ENCODE results near the gene FOXO1. TPM values are rescaled to one million over a fixed set of nuclear protein-coding genes. Genes with fewer than 3 reads are reported as not detected.

FOXO1 gene
- total RNA-seq, 1 donor from 2014 or later = 10.4 TPM

DNA sequence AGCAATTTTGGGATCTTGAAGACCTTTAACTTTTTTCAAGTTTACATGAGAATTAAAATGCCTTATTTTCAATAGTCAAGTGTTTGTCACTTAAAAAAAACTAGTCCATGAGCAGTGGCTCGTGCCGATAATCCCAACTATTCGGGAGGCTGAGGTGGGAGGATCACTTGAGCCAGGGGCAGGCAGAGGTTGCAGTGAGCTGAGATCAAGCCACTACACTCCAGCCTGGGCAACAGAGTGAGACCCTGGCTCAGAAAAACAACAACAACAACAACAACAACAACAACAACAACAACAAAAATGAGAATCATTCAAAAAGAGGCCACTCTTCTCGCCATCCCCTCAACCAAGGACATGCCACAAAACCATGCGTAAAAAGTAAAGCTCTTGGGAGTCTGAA lies 5.7 kb downstream of the FOXO1 start:
- Histone ChIP-seq H3K4me2 (ENCODE audit: low read length) (no peak overlapping the region), H3K27ac (ENCODE audit: low read depth, low read length) (no peak overlapping the region), H3K36me3 (ENCODE audit: insufficient read depth, low read length) (no peaks in the 10 kb centered on the region), H3K4me1 (ENCODE audit: insufficient read depth, low read length) (peaks cover 23% of the 10 kb centered on the region), H2AFZ (ENCODE audit: low read depth, low read length) (no peak overlapping the region), H4K20me1 (ENCODE audit: insufficient read depth, low read length) (peaks cover 27% of the 10 kb centered on the region), H3K9me3 (ENCODE audit: insufficient read depth, low read depth, low read length) (no peaks in the 10 kb centered on the region), H3K27me3 (ENCODE audit: insufficient read depth, low read length) (no peaks in the 10 kb centered on the region), H3K9ac (ENCODE audit: low read length) (no peak overlapping the region), H3K79me2 (ENCODE audit: insufficient read depth, low read length) (peaks cover 43% of the 10 kb centered on the region), H3K4me3 (ENCODE audit: insufficient read depth, low read depth, low read length) (no peak overlapping the region)
- TF ChIP-seq EZH2 (IDR thresholded peaks at IDR 0.05; ENCODE audit: insufficient read depth, low read length) = no peak
- DNase-seq (ENCODE audit: low read depth) (no peak), FAIRE-seq (no peak)
- Mint-ChIP-seq H3K27me3 (ENCODE audit: low read depth, unreplicated experiment) (no peaks in the 10 kb centered on the region), H3K4me1 (ENCODE audit: low read depth, unreplicated experiment) (peaks cover 32% of the 10 kb centered on the region), H3K4me3 (ENCODE audit: unreplicated experiment) (no peak overlapping the region), H3K9me3 (ENCODE audit: unreplicated experiment) (no peaks in the 10 kb centered on the region), H3K27ac (ENCODE audit: unreplicated experiment) (no peak overlapping the region), H3K36me3 (ENCODE audit: low read depth, unreplicated experiment) (no peaks in the 10 kb centered on the region)

DNA sequence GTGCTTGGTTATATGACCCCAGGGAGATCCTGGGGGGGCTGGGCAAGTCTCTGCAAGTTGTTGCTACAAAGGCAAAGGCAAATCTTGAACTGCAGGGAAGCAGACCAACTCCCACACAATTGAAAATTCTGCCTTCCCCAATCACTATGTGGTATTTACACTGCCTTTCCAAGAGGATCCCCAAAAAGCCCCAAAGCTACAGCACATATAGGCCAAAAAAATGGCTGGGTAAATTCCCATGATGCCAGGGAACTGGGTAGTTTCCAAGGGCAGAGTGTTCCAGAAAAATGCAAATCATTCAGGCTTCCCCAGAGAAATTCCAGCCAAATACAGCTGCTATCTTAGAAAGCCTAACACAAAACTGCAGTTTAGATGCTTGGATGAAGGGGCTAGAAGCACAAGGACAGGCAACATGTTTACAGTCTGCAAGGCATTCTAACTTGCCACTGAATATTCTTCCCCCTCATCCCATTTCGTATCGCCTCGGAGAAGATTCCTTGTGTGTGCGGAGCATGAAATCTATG lies 6.2 kb downstream of the FOXO1 start:
- Mint-ChIP-seq H3K27me3 (ENCODE audit: low read depth, unreplicated experiment) (no peaks in the 10 kb centered on the region), H3K9me3 (ENCODE audit: unreplicated experiment) (no peaks in the 10 kb centered on the region), H3K4me1 (ENCODE audit: low read depth, unreplicated experiment) (peaks cover 32% of the 10 kb centered on the region), H3K27ac (ENCODE audit: unreplicated experiment) (peak overlapping the region; percentile 38), H3K4me3 (ENCODE audit: unreplicated experiment) (no peak overlapping the region), H3K36me3 (ENCODE audit: low read depth, unreplicated experiment) (no peaks in the 10 kb centered on the region)
- no peak overlapping the region for H3K4me3 ChIP-seq (ENCODE audit: insufficient read depth, low read depth, low read length)
- no peak overlapping the region for H3K27ac ChIP-seq (ENCODE audit: low read depth, low read length)
- H4K20me1 ChIP-seq (ENCODE audit: insufficient read depth, low read length) = peaks cover 27% of the 10 kb centered on the region
- H3K9ac ChIP-seq (ENCODE audit: low read length) = no peak overlapping the region
- TF ChIP-seq CTCF (IDR thresholded peaks at IDR 0.05; ENCODE audit: insufficient read depth, low read depth, low read length) (no peak), EZH2 (IDR thresholded peaks at IDR 0.05; ENCODE audit: insufficient read depth, low read length) (no peak)
- DNase-seq (ENCODE audit: low read depth) (no peak), FAIRE-seq (no peak)
- no peaks in the 10 kb centered on the region for H3K9me3 ChIP-seq (ENCODE audit: insufficient read depth, low read depth, low read length)
- H3K79me2 ChIP-seq (ENCODE audit: insufficient read depth, low read length) = peaks cover 45% of the 10 kb centered on the region
- H2AFZ ChIP-seq (ENCODE audit: low read depth, low read length) = no peak overlapping the region
- no peaks in the 10 kb centered on the region for H3K27me3 ChIP-seq (ENCODE audit: insufficient read depth, low read length)
- peaks cover 20% of the 10 kb centered on the region for H3K4me1 ChIP-seq (ENCODE audit: insufficient read depth, low read length)
- H3K4me2 ChIP-seq (ENCODE audit: low read length) = no peak overlapping the region
- H3K36me3 ChIP-seq (ENCODE audit: insufficient read depth, low read length) = no peaks in the 10 kb centered on the region

GRCh38 chr13:40657951-40658350 lies 8.5 kb downstream of the FOXO1 start:
- H3K27me3 Mint-ChIP-seq (ENCODE audit: low read depth, unreplicated experiment) = no peaks in the 10 kb centered on the region
- Histone ChIP-seq H4K20me1 (ENCODE audit: insufficient read depth, low read length) (peaks cover 23% of the 10 kb centered on the region), H2AFZ (ENCODE audit: low read depth, low read length) (no peak overlapping the region), H3K4me2 (ENCODE audit: low read length) (no peak overlapping the region), H3K9me3 (ENCODE audit: insufficient read depth, low read depth, low read length) (no peaks in the 10 kb centered on the region), H3K27me3 (ENCODE audit: insufficient read depth, low read length) (no peaks in the 10 kb centered on the region), H3K9ac (ENCODE audit: low read length) (no peak overlapping the region), H3K4me3 (ENCODE audit: insufficient read depth, low read depth, low read length) (no peak overlapping the region), H3K36me3 (ENCODE audit: insufficient read depth, low read length) (no peaks in the 10 kb centered on the region), H3K4me1 (ENCODE audit: insufficient read depth, low read length) (peaks cover 6% of the 10 kb centered on the region), H3K79me2 (ENCODE audit: insufficient read depth, low read length) (peaks cover 43% of the 10 kb centered on the region), H3K27ac (ENCODE audit: low read depth, low read length) (no peak overlapping the region)
- H3K27ac Mint-ChIP-seq (ENCODE audit: unreplicated experiment) = no peak overlapping the region
- no peaks in the 10 kb centered on the region for H3K9me3 Mint-ChIP-seq (ENCODE audit: unreplicated experiment)
- no peak overlapping the region for H3K4me3 Mint-ChIP-seq (ENCODE audit: unreplicated experiment)
- FAIRE-seq (no peak), DNase-seq (ENCODE audit: low read depth) (no peak)
- no peaks in the 10 kb centered on the region for H3K36me3 Mint-ChIP-seq (ENCODE audit: low read depth, unreplicated experiment)
- peaks cover 26% of the 10 kb centered on the region for H3K4me1 Mint-ChIP-seq (ENCODE audit: low read depth, unreplicated experiment)
- no peak for TF ChIP-seq EZH2 (IDR thresholded peaks at IDR 0.05; ENCODE audit: insufficient read depth, low read length)
- TF ChIP-seq CTCF (IDR thresholded peaks at IDR 0.05; ENCODE audit: insufficient read depth, low read depth, low read length) = no peak

Data from astrocyte (in vitro differentiated cells and primary cell).